ENCODE measurements around the gene F2RL2.
"Not testable (repeated sequence)": the region's sequence is repeated elsewhere in the genome, so short reads cannot be mapped to it uniquely, and the experiment has no call there.

F2RL2 gene

DNA sequence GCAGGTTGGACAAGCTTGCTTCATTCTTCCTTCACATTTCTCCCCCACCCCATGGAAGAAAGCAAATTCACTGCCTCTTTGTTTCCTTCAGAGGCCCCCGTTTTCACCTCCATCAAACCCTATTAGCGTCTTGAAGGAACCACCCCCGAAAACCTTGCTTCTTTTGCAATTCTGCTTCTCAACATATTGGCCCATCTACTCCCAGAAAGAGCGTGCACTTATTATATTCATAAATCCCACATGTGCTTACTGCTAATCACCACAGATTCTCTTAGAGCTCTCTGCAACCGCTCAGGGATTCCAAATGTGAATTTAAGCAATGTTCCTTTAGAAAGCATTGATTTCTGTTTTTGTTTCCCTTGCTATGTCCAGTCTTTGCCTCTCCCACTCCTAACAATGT is 1.1 kb downstream of the F2RL2 start:
- DNase-seq (ENCODE audit: low read depth in 4 of 4, low spot score in 1 of 4): no peak

DNA sequence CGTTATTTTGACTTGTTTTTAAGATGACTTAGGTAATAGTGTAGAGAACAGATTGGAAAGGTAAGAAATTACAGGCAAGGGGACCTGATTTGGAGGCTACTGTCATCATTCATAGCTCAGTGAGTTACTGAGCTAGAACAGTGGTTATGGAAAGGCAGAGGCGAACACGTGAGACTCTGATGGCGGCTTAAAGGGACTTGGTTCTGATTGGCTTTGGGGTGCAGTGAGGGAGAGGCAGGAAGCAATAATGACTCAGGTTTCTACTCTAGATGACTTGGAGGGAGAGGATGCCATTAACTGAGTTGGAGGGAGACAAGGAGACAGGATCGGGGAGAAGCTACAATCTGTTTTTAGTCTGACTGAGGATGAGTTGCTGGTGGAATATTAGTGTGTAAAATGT is 3.0 kb downstream of the F2RL2 start:
- DNase-seq (ENCODE audit: low read depth in 4 of 4, low spot score in 1 of 4): no peak

DNA sequence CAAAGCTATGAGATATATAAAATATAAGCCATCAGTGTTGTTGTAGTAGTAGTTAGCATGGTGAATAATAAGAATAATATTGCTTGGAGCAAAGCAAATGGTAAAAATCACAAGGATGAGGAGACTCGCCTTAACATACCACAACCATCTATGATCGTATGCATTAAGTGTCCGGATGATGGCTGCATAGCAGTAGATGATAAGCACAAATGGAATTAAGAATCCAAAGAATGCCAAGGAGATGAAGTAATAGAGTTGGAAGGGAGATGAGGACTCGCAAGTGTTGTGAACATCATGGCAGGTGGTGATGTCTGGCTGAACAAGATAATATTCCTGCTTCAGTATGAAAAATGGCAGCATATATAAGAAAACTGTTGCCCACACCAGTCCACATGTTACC is 5.5 kb downstream of the F2RL2 start:
- no peak for DNase-seq (ENCODE audit: low read depth in 4 of 4, low spot score in 1 of 4)

DNA sequence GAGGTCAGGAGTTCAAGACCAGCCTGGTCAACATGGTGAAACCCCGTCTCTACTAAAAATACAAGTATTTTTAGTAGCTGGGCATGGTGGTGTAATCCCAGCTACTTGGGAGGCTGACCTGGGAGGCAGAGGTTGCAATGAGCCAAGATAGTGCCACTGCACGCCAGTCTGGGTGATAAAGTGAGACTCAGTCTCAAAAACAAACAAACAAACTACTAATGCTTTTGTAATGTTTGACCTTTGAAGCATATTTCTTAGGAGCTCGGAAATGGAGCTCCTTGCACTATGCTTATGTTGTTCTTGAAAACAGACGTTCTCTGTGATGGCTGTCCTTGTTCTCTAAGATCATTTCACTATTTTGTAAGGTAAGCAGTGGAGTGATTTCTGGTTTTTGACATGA is 6.0 kb downstream of the F2RL2 start:
- DNase-seq (ENCODE audit: low read depth in 4 of 4, low spot score in 1 of 4): no peak

DNA sequence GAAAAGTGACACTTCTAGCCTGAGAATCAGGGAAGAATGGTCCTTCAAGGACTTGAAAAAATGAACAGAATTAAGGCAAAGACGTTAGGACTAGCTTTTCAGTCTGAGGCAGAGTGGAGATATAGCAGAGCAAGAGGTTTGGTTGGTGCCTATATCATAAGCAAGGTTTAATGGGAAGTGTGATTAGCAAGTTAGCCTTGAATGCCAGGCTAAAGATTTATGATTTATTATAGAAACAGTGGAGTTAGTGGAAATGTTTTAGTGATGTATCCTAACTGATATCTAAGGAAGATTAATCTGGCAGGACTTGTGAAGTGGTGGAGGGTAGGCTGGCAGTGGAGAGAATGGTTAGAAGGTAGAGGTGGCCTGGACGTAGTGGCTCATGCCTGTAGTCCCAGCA is 7.0 kb downstream of the F2RL2 start:
- DNase-seq (ENCODE audit: low read depth in 4 of 4, low spot score in 1 of 4): no peak

DNA sequence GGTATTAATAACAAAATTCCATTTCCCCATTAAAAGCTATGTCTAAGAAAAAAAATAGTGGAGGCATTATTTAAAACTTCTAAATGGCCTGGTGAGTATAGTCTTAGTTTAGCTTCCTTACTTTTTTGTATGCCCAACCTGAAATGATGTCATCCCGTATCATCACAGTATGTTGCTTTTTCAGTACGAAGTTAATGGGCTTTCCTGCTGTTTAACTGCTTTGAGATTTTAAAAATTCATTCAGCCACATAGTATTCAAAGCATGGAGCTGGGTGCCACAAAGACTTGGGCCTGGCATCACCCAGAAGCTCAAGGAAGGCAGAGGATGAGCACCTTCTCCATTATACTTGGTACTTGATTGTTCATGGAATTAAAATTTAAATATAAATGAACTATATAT is 7.4 kb downstream of the F2RL2 start:
- no peak for DNase-seq (ENCODE audit: low read depth in 4 of 4, low spot score in 1 of 4)

DNA sequence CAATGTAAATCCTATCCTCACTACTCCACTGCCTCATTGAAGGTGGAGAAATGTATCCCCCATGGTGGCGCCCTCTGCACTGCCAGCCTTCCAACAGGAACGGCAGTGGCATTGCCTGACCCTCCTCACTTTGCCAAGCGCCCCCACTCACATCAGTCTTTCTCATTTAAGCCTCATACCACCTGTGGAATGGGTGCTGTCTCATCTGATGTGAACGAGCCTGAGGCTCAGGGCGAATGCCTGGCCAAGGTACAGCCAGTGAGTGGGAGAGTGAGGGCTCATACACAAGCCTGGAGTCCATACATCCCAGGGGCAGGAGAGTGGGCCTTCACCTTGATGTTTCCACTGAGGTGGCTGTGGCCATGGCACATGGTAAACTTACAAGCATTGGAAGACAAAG is 10.3 kb downstream of the F2RL2 start:
- no peak for DNase-seq (ENCODE audit: low read depth in 4 of 4, low spot score in 1 of 4)

DNA sequence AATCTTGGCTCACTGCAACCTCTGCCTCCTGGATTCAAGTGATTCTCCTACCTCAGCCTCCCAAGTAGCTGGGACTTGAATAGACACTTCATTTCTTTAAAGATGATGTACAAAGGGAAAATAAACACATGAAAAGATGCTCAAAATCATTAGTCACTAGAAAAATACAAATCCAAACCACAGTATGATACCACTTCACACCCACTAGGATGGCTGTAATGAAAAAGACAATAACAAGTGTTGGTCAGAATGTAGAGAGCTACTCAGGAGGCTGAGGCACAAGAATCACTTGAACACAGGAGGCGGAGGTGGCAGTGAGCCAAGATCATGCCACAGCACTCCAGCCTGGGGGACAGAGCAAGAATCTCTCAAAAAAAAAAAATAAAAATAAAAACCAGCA is 13.0 kb downstream of the F2RL2 start:
- no peak for DNase-seq (ENCODE audit: low read depth in 4 of 4, low spot score in 1 of 4)

DNA sequence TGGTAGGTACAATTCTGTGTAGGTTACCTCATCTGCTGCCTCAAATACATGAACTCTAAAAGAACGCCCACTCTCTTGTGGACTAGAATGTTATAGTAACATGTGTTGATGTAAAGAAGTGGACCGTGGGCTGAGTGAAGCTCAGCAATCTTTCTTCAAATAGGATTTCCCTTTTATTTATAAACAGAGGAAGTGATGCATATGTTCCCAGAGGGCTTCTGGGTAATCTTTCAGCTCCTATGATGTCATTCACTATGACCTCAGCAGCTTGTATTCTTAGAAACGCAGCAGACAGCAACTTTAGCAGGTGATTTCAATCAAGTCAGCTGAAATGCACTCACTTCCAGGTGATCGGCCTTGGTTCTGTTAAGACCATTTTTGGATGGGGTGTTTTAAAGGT is 14.4 kb downstream of the F2RL2 start:
- DNase-seq (ENCODE audit: low read depth in 4 of 4, low spot score in 1 of 4): no peak

DNA sequence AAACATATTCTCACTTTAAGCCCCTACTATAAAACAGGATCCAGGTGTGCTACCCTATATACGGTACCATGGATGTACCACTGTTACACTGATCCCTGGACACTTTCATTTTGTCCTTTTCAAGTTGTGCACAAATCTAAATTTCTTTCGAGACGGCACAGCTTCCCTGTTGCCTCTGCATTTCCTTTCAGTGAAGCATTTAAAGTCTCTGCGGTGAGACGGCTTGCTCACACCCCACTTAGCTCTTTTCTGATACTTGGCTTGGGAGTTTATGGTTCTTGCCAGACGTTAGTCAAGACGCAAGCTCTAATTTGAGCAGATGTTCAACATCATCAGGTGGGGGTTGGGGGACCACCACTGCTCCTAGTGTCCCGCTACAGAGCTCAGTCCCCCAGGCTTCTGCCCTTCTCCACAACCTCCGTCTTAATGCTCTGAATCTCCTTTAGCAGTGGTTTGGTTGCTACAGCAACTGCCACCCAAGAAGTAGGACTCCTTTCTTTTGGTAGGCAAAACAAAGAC is 15.8 kb downstream of the F2RL2 start:
- DNase-seq (ENCODE audit: low read depth in 4 of 4, low spot score in 1 of 4): no peak

DNA sequence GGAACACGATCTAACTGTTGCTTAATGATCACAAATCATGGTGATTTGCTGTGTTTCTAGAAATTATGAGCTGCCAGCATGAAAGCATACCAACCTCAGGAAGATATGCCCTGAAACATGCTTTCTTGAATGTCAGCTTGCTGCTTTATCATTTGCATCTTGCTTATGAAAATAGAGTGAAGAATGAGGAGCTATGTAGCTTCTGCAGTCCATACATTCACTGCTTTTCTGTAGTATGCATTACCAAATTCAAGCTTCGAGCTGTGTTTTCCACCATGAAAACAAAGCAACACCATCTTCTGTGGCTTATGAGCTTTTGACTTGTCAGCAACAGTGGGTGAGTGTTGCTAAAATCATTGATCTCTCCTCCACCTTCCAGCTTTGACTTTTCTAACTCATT is 16.5 kb downstream of the F2RL2 start:
- no peak for DNase-seq (ENCODE audit: low read depth in 4 of 4, low spot score in 1 of 4)

DNA sequence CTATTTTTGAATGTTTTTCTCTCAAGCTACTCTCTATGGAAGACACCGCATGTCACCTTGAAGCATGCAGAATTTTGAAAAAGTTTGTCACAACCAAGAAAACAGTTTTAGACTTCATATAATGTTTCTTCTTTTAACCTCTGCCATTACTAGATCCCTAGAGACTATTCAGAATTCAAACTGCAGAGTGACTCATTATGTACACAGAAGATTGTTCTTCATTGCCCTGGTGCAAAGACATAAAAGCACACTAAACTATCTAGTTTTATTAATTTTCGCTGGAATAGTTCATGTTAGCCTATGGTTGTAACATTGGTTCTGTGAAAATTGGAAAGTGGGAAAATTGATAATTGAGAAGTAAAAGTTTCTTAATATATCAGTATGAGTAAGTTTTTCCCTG is 18.4 kb downstream of the F2RL2 start:
- DNase-seq (ENCODE audit: low read depth in 4 of 4, low spot score in 1 of 4): no peak

DNA sequence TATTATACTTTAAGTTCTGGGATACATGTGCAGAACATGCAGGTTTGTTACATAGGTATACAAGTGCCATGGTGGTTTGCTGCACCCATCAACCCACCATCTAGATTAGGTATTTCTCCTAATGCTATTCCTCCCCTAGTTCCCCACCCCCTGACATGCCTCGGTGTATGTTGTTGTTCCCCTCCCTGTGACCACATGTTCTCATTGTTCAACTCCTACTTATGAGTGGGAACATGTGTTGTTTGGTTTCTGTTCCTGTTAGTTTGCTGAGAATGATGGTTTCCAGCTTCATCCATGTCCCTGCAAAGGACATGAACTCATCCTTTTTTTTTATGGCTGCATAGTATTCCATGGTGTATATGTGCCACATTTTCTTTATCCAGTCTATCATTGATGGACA is 19.2 kb downstream of the F2RL2 start:
- not testable (repeated sequence) for DNase-seq (ENCODE audit: low read depth in 4 of 4, low spot score in 1 of 4)

DNA sequence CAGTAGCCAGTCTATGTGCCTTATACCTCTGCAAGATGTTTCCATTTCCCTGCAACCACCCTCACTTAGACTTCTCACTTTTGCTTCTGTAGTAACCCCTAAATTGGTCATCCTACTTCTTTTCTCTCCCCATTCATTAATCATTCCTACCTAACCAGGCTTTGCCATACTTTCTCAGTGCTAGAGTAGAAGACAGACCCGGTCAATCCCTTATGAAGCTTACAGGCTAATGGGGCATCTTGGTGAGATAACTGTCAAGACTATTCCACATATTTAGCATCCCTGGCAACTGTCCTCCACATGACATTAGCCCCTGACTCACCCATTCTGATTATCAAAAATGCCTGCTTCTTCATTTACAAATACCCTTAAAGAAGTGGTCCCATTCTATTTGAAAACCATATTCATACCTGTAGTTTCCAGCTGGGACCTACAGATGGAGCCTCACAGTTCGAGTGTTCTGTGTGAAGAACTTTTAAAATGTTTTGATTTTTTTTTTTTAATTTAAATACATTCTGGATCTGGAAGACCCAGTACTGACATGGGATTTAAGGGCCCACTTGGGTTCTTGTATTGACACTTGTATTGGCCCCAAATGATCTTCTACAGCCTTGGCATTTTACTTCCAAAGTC is 21.0 kb downstream of the F2RL2 start:
- no peak for DNase-seq (ENCODE audit: low read depth in 4 of 4, low spot score in 1 of 4)

DNA sequence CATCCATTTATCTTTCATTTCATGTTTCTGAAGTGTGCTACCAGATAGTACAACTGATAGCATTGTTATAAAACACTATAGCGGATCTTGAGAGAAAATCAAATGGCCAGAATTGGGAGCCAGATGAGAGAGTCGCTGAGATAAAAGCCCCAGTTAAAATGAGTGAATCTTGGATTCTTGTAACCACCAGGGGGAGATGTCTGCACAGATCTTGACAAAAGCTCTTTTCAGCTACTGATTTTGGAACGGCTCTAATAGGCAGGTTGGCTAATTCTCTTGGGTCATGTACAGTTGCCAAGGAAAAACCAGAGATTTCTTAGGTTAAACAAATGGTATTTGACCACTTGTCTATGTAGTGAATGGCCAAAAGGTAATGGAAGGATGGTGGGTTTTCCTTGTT is 21.7 kb downstream of the F2RL2 start:
- DNase-seq (ENCODE audit: low read depth in 4 of 4, low spot score in 1 of 4): no peak

DNA sequence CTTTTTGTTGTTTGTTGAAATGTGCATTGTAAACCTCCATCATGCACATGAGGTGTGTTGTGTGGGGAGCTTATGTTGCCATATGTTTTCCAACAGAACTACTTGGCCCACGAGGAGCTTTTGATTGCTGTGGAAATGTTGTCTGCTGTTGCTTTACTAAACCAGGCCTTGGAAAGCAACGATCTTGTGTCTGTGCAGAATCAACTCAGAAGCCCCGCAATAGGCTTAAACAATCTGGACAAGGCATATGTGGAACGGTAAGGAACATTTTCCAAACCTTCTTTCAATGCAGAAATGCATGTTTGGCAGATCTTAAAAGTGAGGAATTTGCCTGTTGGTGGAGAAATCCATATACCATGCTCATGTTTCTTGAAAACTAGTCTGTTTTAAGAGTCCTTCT is 22.5 kb downstream of the F2RL2 start:
- no peak for DNase-seq (ENCODE audit: low read depth in 4 of 4, low spot score in 1 of 4)

DNA sequence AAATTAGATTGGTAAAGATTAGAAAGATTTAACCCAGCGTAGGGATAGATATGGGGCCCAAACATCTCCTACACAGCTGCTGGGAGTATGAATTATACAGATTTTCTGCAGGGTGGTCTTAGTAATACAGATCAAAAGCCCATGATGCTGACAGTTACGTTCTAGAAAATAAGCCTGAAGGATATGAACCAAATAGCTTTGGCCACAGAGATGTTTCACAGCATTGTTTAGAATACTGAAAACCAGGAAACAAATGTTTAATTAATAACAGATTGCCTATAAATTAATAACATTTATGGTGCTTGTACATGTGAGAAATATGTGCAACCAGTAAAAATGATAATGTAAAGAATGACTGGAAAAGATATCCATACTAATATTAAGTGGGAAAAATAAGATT is 24.7 kb downstream of the F2RL2 start:
- DNase-seq (ENCODE audit: low read depth in 4 of 4, low spot score in 1 of 4): no peak

DNA sequence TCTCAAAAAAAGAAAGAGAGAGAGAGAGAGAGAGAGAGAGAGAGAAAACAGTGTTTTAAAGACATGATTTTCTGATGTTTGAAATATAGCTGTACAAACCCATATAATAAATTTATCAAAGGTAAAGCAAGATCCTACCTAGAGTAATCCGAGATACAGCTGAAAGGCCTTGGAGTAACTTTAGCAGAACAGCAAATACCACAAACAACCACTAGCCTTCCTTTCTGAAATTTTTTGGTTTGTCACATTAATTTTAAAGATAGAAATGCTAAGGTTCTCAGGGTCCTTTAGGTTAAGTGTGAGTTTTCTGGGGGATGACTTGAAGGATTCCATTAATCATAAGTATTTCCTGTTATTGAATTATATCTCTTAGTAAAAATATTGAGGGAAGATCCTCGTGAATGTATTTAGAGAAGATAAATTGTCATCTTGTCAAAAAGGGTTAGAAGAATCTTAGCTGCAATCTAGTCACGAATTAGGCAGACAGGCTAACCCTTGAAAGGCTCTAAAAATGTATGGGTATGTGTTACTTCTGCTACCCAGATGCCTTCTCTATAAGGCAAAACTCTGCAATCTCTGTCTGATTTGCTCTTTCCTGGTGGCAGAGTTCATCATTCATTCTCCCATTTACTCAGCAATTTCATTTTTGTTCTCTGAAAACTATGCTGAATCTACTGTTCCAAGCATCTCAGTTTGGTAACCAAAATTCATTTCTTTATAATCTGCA is 27.3 kb downstream of the F2RL2 start:
- no peak for DNase-seq (ENCODE audit: low read depth in 4 of 4, low spot score in 1 of 4)

DNA sequence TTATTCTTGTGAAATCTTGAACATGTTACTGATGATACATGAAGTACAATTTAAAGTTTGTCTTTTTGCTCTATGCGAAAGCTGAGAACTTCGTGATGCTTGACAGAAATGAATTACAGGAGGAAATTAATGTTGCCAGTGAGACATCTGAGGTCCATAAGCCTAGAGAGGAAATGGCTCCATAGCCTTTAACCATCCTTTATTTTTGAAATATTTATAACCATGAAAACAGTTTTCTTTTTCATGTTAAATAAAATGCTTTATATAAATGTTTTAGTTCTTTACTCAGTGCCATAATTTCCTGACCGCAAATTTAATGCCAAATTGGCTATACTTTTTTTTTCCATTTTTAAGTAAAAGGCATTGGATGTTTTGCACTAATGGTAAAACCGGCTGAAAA is 29.1 kb downstream of the F2RL2 start:
- no peak for DNase-seq (ENCODE audit: low read depth in 4 of 4, low spot score in 1 of 4)

DNA sequence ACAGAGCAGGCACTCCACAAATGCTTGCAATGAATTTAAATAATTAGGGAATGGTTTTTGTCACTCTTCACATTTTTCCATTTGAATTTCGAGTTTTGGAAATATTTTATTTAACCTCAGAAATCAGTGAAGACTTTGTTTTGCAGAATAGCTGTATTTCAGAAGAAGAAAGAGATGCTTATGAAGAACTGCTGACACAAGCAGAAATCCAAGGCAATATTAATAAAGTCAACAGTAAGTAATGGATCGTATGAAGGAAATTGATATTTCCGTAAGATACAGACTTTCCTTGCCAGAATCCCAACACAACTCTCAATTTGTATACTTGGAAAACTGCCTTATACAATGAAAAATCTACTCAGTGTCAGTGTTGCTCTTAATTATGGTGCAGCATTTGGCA is 30.5 kb downstream of the F2RL2 start:
- DNase-seq (ENCODE audit: low read depth in 4 of 4, low spot score in 1 of 4): no peak

DNA sequence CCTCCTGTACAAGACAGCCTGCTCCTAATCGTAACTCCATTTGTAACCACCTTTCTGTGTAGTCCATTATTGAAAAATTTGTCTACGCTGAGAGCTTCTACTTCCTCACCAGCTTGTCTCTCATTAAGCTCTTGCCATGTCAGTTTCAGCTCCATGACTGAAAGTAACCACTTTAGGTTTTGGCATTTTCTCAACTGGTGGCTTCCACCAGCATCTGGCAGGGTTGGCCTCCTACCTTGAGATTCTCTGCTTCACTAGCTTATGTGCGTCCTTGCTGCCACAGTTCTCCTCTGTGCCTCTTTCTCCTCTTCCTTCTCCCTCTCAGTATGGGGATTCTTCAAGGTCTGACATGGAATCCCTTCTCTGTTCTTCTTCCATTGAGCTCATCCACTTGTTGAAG is 31.8 kb downstream of the F2RL2 start:
- DNase-seq (ENCODE audit: low read depth in 4 of 4, low spot score in 1 of 4): no peak

DNA sequence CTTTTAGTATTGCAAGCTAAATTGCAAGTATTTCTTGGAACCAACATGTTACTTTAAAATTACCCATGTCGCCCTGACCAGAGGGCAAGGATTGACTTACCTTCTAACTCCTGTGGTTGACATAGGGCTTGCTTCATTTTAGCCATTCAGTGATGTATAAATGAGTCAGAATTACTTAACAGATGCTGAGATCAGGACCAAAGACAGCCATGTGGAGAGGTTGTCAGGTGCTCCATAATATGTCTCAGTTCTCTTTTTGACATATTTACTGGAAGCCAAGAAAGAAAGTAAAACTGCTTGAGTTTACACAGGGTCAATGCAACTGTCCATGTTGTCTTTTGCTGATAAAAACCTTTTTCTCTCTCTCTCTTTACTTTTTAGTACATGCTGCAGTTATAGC is 33.2 kb downstream of the F2RL2 start:
- DNase-seq (ENCODE audit: low read depth in 4 of 4, low spot score in 1 of 4): no peak

DNA sequence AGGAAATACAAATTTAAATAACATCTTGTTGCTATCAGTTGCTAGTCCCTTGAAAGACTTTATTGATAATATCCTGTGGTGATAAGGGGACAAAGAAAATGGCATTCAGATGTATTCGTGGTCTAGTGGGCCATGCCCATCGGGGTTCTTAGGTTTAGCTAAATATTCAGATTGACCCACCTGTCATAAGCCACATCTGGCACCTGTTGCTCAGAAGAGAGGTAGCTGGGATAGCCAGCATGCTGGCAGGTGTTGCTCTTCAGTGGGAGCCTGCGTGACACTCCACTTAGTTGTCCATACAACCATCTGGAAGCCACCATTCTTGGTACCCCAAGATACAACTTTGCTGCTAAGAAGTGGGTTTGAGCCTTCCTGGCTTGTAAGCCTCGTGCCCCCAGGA is 36.7 kb downstream of the F2RL2 start:
- no peak for DNase-seq (ENCODE audit: low read depth in 4 of 4, low spot score in 1 of 4)

Measured in stimulated activated CD4-positive, alpha-beta T cell treated with anti-CD3 and anti-CD28 coated beads, Interleukin-1b, Interleukin-23, amount 100 ng/mL, for 24 hours (primary cell).